Kidney epithelial cell (primary cell): ENCODE measurements around the gene PBXIP1. TPM values are rescaled to one million over a fixed set of nuclear protein-coding genes. Genes with fewer than 3 reads are reported as not detected.
A peak's percentile ranks its signal among the peaks of the same experiment; 100 is the strongest.

Source experiments
- DNase-seq: peaks from one replicate; pipeline ENCODE4 v3.0.0-alpha.2; 2010; ENCODE audit warnings: low read depth
- H3K27me3 ChIP-seq: 2 replicates; pipeline ENCODE4 v1.6.0; 2011; ENCODE audit warnings: low read length; ENCODE audit not compliant: control insufficient read depth, insufficient read depth
- H3K36me3 ChIP-seq: 2 replicates; pipeline ENCODE4 v1.5.1; 2011; ENCODE audit warnings: low read length; ENCODE audit not compliant: control insufficient read depth, insufficient read depth
- H3K4me3 ChIP-seq: 2 replicates; pipeline ENCODE4 v1.5.1; 2011; ENCODE audit warnings: low read depth, mild to moderate bottlenecking, control low read depth, low read length
- CTCF ChIP-seq: IDR thresholded peaks from 2 replicates; pipeline ENCODE4 v1.5.1; 2011; ENCODE audit warnings: mild to moderate bottlenecking, moderate library complexity, low read length, control low read depth, inconsistent platforms; ENCODE audit not compliant: insufficient read depth, poor library complexity, severe bottlenecking
- total RNA-seq: library from RNA; depleted of rRNA; stranded (reverse); fragments of >200 nt; gene quantifications from 2 replicates; pipeline ENCODE4 v1.2.3, GENCODE V29; 2015

The PBXIP1 gene
- total RNA-seq, 1 donor from 2014 or later = 102 TPM

GRCh38 chr1:155003227-155003765, 47.4 kb upstream of the PBXIP1 start:
- no peaks in the 10 kb centered on the region for H3K27me3 ChIP-seq
- TF ChIP-seq CTCF = no peak
- peak overlapping the region; percentile 94 for H3K4me3 ChIP-seq
- DNase-seq = no peak
- no peaks in the 10 kb centered on the region for H3K36me3 ChIP-seq

GRCh38 chr1:155002464-155003226, 46.7 kb upstream of the PBXIP1 start, which contains the start of gene ZBTB7B:
Gene ZBTB7B, plus strand, starts transcription at chr1:155002802. Its CDS starts 11,859 bp downstream, at chr1:155014661.
- H3K27me3 ChIP-seq = no peaks in the 10 kb centered on the region
- no peaks in the 10 kb centered on the region for H3K36me3 ChIP-seq
- H3K4me3 ChIP-seq = peak within 1 kb of the TSS; percentile 94
- DNase-seq = no peak
- no peak for TF ChIP-seq CTCF

DNA sequence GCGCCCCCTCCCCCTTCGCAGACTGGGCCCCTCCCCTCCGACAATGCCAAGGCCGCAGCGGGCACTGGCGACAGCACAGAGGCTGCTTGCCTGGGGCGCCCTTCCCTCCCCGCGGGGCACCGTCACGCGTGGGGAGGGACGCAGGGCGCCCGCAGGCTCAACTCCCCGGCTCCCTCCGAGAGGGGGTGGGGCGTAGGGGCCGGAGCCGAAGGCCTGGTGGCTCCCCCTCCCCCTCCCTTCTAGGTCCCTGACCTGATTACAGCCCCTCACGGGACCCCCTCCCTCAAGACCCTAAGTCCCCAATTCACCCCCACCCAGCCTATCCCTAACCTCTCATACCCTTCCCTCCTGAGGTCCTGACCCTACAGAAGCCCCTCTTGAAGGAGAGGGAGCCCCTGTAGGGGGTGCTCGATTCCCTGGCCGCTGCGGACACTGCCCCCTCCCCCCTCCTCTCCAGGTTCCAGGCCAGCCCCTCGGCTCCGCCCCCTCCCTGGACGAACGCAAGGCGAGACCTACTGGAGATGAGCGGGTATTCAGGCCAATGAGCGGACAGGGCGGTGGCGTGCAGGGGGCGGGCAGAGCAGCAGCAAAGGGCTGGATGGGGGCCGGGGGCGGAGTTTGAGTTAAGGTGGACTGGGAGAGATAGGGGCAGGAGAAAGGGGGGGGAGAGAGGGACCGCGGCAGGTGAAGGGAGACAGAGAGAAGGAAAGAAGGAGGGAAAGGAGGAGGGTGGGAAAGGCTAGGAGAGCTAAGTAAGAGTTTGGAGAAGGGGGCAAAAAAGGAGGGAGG, 46.0 kb upstream of the PBXIP1 start:
- peak; percentile 76 for TF ChIP-seq CTCF
- peak; percentile 94 for DNase-seq
- Histone ChIP-seq H3K4me3 (peak overlapping the region; percentile 94), H3K27me3 (no peaks in the 10 kb centered on the region), H3K36me3 (no peaks in the 10 kb centered on the region)

- Histone ChIP-seq H3K27me3 (no peaks in the 10 kb centered on the region), H3K4me3 (peak overlapping the region; percentile 94), H3K36me3 (no peaks in the 10 kb centered on the region)
- no peak for DNase-seq
- no peak for TF ChIP-seq CTCF
Measured at GRCh38 chr1:155001425-155001674, 45.5 kb upstream of the PBXIP1 start.

GRCh38 chr1:155000726-155001424, 45.0 kb upstream of the PBXIP1 start:
- peak; percentile 1 for TF ChIP-seq CTCF
- Histone ChIP-seq H3K36me3 (no peaks in the 10 kb centered on the region), H3K4me3 (peak overlapping the region; percentile 94), H3K27me3 (no peaks in the 10 kb centered on the region)
- no peak for DNase-seq
